A549 (cell line): ENCODE results near the gene SS18L1. TPM values are rescaled to one million over a fixed set of nuclear protein-coding genes. Genes with fewer than 3 reads are reported as not detected.

Experiments used
- ATAC-seq, 2 experiments: fragments of 200-7000 bp in 1 of 2; fragments of >200 bp in 1 of 2; cut with Nextera tagmentation in 1 of 2; cut with Tn5 transposase in 1 of 2; 3 replicates each; pipeline versions ENCODE4 v1.8.0 to v1.9.1; 2018 to 2020; ENCODE audit warnings: mild to moderate bottlenecking in 1 of 2, moderate library complexity in 1 of 2
- CTCF ChIA-PET: fragments of 300-600 bp; sonication (Branson Sonifier 250); formaldehyde crosslinking; extraction: SDS; loops from one replicate; lab custom pipeline; 2021; ENCODE audit warnings: antibody characterized with exemption, inconsistent platforms; lab: Yijun Ruan, JAX
- POLR2A ChIA-PET: fragments of 350-600 bp; formaldehyde crosslinking; extraction: SDS; loops from one replicate; lab custom pipeline; 2021; ENCODE audit warnings: antibody characterized with exemption, inconsistent platforms; lab: Yijun Ruan, JAX
- DNase-seq, 2 experiments: peaks; one replicate each; pipeline versions ENCODE4 v3.0.0 to v3.0.0-alpha.2; 2011 to 2016; ENCODE audit warnings: low read depth in 1 of 2, low spot score in 1 of 2
- FAIRE-seq: peaks from 2 replicates; lab custom pipeline; 2011; peaks lifted over from hg19 to GRCh38; lab: Jason Lieb, UNC
- H3K27ac ChIP-seq, 2 experiments: fragments of >200 bp; sonication (Bioruptor Twin); formaldehyde crosslinking; 3 replicates each; pipeline ENCODE4 v1.5.1; 2016 to 2017
- H3K4me1 ChIP-seq: fragments of >200 bp; sonication (Bioruptor Twin); formaldehyde crosslinking; 3 replicates; pipeline ENCODE4 v1.6.1; 2016
- H3K4me2 ChIP-seq: fragments of >200 bp; sonication (Bioruptor Twin); formaldehyde crosslinking; 3 replicates; pipeline ENCODE4 v1.6.1; 2016
- H3K4me3 ChIP-seq: fragments of >200 bp; sonication (Bioruptor Twin); formaldehyde crosslinking; 3 replicates; pipeline ENCODE4 v1.5.1; 2016
- H3K9me3 ChIP-seq: fragments of >200 bp; sonication (Bioruptor Twin); formaldehyde crosslinking; 3 replicates; pipeline ENCODE4 v1.6.1; 2016
- CBX2 ChIP-seq: fragments of 200-600 bp; sonication (generic); IDR thresholded peaks from 2 replicates; pipeline ENCODE4 v1.6.1; 2016; ENCODE audit warnings: low read depth, mild to moderate bottlenecking, borderline replicate concordance
- CHD2 ChIP-seq: fragments of 150-350 bp; IDR thresholded peaks from 2 replicates; pipeline ENCODE4 v1.6.1; 2014; ENCODE audit warnings: low read length; ENCODE audit not compliant: partially characterized antibody
- EP300 ChIP-seq, 2 experiments: fragments of >200 bp; sonication (Bioruptor Twin); formaldehyde crosslinking; IDR thresholded peaks; 2 replicates in 1 of 2; 3 replicates in 1 of 2; pipeline ENCODE4 v1.6.1; 2016 to 2017
- FOSB ChIP-seq: fragments of 250-450 bp; sonication (Bioruptor Pico); IDR thresholded peaks from 2 replicates; pipeline ENCODE4 v1.5.0; 2020; ENCODE audit warnings: mild to moderate bottlenecking, moderate library complexity
- MAFK ChIP-seq: fragments of 450-650 bp; IDR thresholded peaks from 2 replicates; pipeline ENCODE4 v1.6.1; 2014; ENCODE audit not compliant: partially characterized antibody
- NFE2L2 ChIP-seq: fragments of 150-350 bp; conservative IDR thresholded peaks from 2 replicates; pipeline ENCODE4 v1.6.1; 2014; ENCODE audit warnings: low read length
- NPAS2 ChIP-seq: fragments of 250-450 bp; sonication (Bioruptor Pico); IDR thresholded peaks from 2 replicates; pipeline ENCODE4 v1.8.0; 2022; ENCODE audit warnings: mild to moderate bottlenecking, moderate library complexity, borderline replicate concordance
- POLR2AphosphoS2 ChIP-seq: conservative IDR thresholded peaks from 2 replicates; pipeline ENCODE4 v1.6.1; 2012; ENCODE audit warnings: low read length, improper control_type of control experiment, inconsistent platforms
- RFX5 ChIP-seq: fragments of 450-650 bp; IDR thresholded peaks from 2 replicates; pipeline ENCODE4 v1.7.1; 2014; ENCODE audit warnings: antibody characterized with exemption, mild to moderate bottlenecking, moderate library complexity
- RNF2 ChIP-seq: fragments of 200-600 bp; sonication (generic); IDR thresholded peaks from 2 replicates; pipeline ENCODE4 v1.6.1; 2016; ENCODE audit warnings: low read depth, mild to moderate bottlenecking, antibody characterized with exemption, moderate library complexity, borderline replicate concordance
- SMC3 ChIP-seq: fragments of >200 bp; sonication (Bioruptor Twin); formaldehyde crosslinking; IDR thresholded peaks from 3 replicates; pipeline ENCODE4 v1.6.1; 2018; ENCODE audit warnings: inconsistent platforms
- WGBS: methylation state at CpG from one replicate; pipeline ENCODE4 v1.1.6; 2017; ENCODE audit errors: missing lambda C conversion rate; 5-methylcytosine and 5-hydroxymethylcytosine counted together
- polyA plus RNA-seq, 4 experiments: library from polyadenylated mRNA; depleted of rRNA in 3 of 4; stranded (reverse); fragments of >200 nt; fragmentation: RNase III in 1 of 4; extraction: RNeasy Plus Mini Kit Qiagen cat#74134 plus additional on column Dnase treatment in 1 of 4; gene quantifications; 2 replicates in 3 of 4; 3 replicates in 1 of 4; pipeline ENCODE4 v1.2.3, GENCODE V29; 2011 to 2017
- TF ChIP-seq, protein P1 (sequence below): IDR thresholded peaks from 2 replicates; pipeline ENCODE4 v1.6.1; 2012
- TF ChIP-seq, protein P2 (sequence below): IDR thresholded peaks from 2 replicates; pipeline ENCODE4 v1.6.1; 2012
- TF ChIP-seq, protein P3 (sequence below): fragments of 200-600 bp; sonication (generic); IDR thresholded peaks from 2 replicates; pipeline ENCODE4 v1.6.1; 2016; ENCODE audit warnings: antibody characterized with exemption, mild to moderate bottlenecking, moderate library complexity
- TF ChIP-seq, protein P4 (sequence below): fragments of 250-450 bp; sonication (Bioruptor Pico); IDR thresholded peaks from 2 replicates; pipeline ENCODE4 v1.5.0; 2020; ENCODE audit warnings: low read depth, mild to moderate bottlenecking, moderate library complexity
- TF ChIP-seq, protein P5 (sequence below): fragments of 150-350 bp; IDR thresholded peaks from 2 replicates; pipeline ENCODE4 v1.6.1; 2014; ENCODE audit warnings: low read depth, mild to moderate bottlenecking, low read length

SS18L1 gene
- polyA plus RNA-seq, 2 of the 4 experiments (the other 2 are of a cell fraction), result 7.4 to 13.1 TPM

DNA sequence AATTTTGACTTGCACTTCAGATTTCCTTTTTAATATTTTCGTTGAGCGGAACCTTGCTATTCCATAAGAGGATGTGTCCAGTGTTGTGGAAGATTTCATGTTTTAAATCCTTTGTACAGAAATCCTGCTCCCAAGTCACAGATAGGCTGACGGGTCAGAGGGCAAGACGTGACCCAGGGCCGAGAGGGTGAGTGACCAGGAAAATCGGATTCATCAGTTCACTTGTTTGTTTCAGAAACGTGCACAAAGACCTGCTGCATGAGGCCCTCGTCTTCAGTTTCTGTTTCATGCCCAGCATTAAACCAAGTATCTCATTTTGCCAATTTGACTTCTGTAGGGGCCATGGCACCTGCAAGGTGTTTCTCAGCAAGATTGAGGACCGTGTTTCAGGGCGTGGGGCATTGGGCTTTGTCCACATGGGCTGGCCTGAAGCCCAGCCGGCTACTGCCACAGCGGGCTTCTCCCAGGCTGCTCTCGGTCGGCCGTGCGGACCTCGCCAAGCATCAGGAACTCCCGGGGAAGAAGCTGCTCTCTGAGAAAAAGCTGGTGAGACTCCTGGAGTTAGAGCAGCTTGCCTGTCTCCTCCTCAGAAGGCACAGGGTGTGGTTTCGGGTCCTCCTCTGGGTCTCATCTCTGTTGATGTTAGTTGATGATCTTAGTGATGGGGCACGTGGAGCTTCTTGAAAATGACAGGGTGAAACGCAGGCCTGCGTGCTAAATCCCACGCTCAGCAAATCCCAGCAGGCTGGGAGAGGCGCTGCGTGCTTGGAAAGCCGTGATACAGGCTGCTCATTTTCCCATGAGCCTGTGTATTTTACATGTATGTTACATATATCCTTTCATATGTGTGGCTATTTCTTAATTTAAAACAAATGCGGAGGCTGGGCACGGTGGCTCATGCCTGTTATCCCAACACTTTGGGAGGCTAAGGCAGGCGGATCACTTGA lies 49.8 kb downstream of the SS18L1 start:
- FAIRE-seq, result no peak
- ChIA-PET POLR2A (no interaction called here), CTCF (interaction anchor here (1.0 to 1.1 kb wide), 2 partner anchors 18 to 33 kb away, joined by 3 read pairs; no protein-coding TSS in a partner anchor)
- 90% methylated on average over 27 of the region's 29 CpGs for WGBS
- no peak overlapping the region for H3K4me2 ChIP-seq
- no peak overlapping the region for H3K4me3 ChIP-seq
- ATAC-seq, result no peak
- no peaks in the 10 kb centered on the region for H3K4me1 ChIP-seq
- H3K27ac ChIP-seq, result no peak overlapping the region
- H3K9me3 ChIP-seq, result no peaks in the 10 kb centered on the region
- no peak for DNase-seq
- peak; percentile 17 for TF ChIP-seq MAFK
- no peak for TF ChIP-seq CHD2
- TF ChIP-seq, all 56 proteins: peak for 1

DNA sequence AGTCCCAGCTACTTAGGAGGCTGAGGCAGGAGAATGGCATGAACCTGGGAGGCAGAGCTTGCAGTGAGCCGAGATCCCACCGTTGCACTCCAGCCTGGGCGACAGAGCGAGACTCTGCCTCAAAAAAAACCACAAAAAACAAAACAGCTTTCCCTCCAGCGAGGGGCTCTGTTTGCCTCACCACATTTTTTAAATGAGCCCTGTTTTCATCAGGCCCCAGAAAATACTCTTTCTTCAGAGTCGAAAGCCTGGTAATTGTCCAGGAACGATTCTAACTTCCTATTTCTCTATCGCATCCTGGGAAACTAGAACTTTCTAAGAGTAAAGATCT lies 51.5 kb downstream of the SS18L1 start:
- Histone ChIP-seq H3K27ac (no peak overlapping the region), H3K9me3 (no peaks in the 10 kb centered on the region), H3K4me3 (no peak overlapping the region), H3K4me2 (no peak overlapping the region), H3K4me1 (no peaks in the 10 kb centered on the region)
- ChIA-PET CTCF (no interaction called here), POLR2A (no interaction called here)
- no peak for FAIRE-seq
- no peak for ATAC-seq
- WGBS, result 91% methylated on average over 8 of the region's 8 CpGs
- DNase-seq, result no peak
- TF ChIP-seq, protein P1, sequence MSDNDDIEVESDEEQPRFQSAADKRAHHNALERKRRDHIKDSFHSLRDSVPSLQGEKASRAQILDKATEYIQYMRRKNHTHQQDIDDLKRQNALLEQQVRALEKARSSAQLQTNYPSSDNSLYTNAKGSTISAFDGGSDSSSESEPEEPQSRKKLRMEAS, result no peak

DNA sequence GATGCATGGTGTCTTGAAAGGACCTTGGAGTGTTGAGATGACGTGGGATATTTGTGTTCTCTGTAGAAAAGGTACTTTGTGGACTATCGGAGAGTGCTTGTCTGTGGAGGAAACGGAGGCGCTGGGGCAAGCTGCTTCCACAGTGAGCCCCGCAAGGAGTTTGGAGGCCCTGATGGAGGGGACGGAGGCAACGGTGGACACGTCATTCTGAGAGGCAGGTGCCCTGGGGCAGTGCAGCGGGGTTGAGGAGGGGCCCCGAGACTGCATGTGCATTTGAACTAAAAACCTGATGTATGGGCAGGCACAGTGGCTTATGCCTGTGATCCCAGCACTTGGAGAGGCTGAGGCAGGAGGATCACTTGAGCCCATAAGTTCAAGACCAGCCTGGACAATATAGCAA lies 52.2 kb downstream of the SS18L1 start:
- 94% methylated on average over 10 of the region's 10 CpGs for WGBS
- H3K4me1 ChIP-seq, result no peaks in the 10 kb centered on the region
- TF ChIP-seq, protein P2, sequence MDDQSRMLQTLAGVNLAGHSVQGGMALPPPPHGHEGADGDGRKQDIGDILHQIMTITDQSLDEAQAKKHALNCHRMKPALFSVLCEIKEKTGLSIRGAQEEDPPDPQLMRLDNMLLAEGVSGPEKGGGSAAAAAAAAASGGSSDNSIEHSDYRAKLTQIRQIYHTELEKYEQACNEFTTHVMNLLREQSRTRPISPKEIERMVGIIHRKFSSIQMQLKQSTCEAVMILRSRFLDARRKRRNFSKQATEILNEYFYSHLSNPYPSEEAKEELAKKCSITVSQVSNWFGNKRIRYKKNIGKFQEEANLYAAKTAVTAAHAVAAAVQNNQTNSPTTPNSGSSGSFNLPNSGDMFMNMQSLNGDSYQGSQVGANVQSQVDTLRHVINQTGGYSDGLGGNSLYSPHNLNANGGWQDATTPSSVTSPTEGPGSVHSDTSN, result no peak
- TF ChIP-seq POLR2AphosphoS2 (no peak), RFX5 (no peak), CBX2 (no peak), NPAS2 (no peak), EP300 (IDR thresholded peaks at IDR 0.05) (no peak), SMC3 (no peak), RNF2 (no peak), FOSB (CRISPR knock-in tag) (no peak), CHD2 (no peak), NFE2L2 (no peak)
- TF ChIP-seq, protein P3, sequence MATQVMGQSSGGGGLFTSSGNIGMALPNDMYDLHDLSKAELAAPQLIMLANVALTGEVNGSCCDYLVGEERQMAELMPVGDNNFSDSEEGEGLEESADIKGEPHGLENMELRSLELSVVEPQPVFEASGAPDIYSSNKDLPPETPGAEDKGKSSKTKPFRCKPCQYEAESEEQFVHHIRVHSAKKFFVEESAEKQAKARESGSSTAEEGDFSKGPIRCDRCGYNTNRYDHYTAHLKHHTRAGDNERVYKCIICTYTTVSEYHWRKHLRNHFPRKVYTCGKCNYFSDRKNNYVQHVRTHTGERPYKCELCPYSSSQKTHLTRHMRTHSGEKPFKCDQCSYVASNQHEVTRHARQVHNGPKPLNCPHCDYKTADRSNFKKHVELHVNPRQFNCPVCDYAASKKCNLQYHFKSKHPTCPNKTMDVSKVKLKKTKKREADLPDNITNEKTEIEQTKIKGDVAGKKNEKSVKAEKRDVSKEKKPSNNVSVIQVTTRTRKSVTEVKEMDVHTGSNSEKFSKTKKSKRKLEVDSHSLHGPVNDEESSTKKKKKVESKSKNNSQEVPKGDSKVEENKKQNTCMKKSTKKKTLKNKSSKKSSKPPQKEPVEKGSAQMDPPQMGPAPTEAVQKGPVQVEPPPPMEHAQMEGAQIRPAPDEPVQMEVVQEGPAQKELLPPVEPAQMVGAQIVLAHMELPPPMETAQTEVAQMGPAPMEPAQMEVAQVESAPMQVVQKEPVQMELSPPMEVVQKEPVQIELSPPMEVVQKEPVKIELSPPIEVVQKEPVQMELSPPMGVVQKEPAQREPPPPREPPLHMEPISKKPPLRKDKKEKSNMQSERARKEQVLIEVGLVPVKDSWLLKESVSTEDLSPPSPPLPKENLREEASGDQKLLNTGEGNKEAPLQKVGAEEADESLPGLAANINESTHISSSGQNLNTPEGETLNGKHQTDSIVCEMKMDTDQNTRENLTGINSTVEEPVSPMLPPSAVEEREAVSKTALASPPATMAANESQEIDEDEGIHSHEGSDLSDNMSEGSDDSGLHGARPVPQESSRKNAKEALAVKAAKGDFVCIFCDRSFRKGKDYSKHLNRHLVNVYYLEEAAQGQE, result no peak
- TF ChIP-seq, protein P4, sequence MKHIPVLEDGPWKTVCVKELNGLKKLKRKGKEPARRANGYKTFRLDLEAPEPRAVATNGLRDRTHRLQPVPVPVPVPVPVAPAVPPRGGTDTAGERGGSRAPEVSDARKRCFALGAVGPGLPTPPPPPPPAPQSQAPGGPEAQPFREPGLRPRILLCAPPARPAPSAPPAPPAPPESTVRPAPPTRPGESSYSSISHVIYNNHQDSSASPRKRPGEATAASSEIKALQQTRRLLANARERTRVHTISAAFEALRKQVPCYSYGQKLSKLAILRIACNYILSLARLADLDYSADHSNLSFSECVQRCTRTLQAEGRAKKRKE (CRISPR knock-in tag), result no peak
- TF ChIP-seq, protein P5, sequence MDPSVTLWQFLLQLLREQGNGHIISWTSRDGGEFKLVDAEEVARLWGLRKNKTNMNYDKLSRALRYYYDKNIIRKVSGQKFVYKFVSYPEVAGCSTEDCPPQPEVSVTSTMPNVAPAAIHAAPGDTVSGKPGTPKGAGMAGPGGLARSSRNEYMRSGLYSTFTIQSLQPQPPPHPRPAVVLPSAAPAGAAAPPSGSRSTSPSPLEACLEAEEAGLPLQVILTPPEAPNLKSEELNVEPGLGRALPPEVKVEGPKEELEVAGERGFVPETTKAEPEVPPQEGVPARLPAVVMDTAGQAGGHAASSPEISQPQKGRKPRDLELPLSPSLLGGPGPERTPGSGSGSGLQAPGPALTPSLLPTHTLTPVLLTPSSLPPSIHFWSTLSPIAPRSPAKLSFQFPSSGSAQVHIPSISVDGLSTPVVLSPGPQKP, result no peak
- no peaks in the 10 kb centered on the region for H3K9me3 ChIP-seq
- H3K4me3 ChIP-seq, result no peak overlapping the region
- H3K4me2 ChIP-seq, result no peak overlapping the region
- H3K27ac ChIP-seq, result no peak overlapping the region
- ATAC-seq (no peak), DNase-seq (no peak), FAIRE-seq (no peak)
- POLR2A ChIA-PET, result no interaction called here
- CTCF ChIA-PET, result no interaction called here
